H9 (cell line): Measurements from ENCODE around the gene POLDIP3. TPM values are rescaled to one million over a fixed set of nuclear protein-coding genes. Genes with fewer than 3 reads are reported as not detected.

ENCODE experiments used
- DNase-seq: peaks from one replicate; pipeline ENCODE4 v3.0.0-alpha.2; 2017
- H2AFZ ChIP-seq: one replicate; pipeline ENCODE4 v1.6.1; 2013; ENCODE audit warnings: mild to moderate bottlenecking, low read length, control low read depth, moderate library complexity
- H2AK5ac ChIP-seq: 2 replicates; pipeline ENCODE4 v1.6.1; 2013; ENCODE audit warnings: low read length, control low read depth, mixed read lengths; ENCODE audit not compliant: insufficient read length
- H2BK120ac ChIP-seq: one replicate; pipeline ENCODE4 v1.6.1; 2013; ENCODE audit warnings: low read depth, mild to moderate bottlenecking, low read length, control low read depth, inconsistent platforms; ENCODE audit not compliant: poor library complexity, severe bottlenecking
- H2BK12ac ChIP-seq: 2 replicates; pipeline ENCODE4 v1.6.1; 2013; ENCODE audit warnings: low read length, control low read depth, mixed read lengths, low read depth; ENCODE audit not compliant: insufficient read length
- H2BK15ac ChIP-seq: 2 replicates; pipeline ENCODE4 v1.6.1; 2013; ENCODE audit warnings: low read depth, low read length, control low read depth
- H2BK20ac ChIP-seq: one replicate; pipeline ENCODE4 v1.6.1; 2013; ENCODE audit warnings: low read depth, mild to moderate bottlenecking, low read length, control low read depth, inconsistent platforms; ENCODE audit not compliant: poor library complexity, severe bottlenecking
- H2BK5ac ChIP-seq: 2 replicates; pipeline ENCODE4 v1.6.1; 2013; ENCODE audit warnings: low read length, control low read depth, mixed read lengths; ENCODE audit not compliant: insufficient read length
- H3K14ac ChIP-seq: 2 replicates; pipeline ENCODE4 v1.6.1; 2013; ENCODE audit warnings: low read length, control low read depth; ENCODE audit not compliant: insufficient read depth
- H3K18ac ChIP-seq: 2 replicates; pipeline ENCODE4 v1.6.1; 2013; ENCODE audit warnings: low read depth, mild to moderate bottlenecking, mixed read lengths, low read length, control low read depth; ENCODE audit not compliant: insufficient read length
- H3K23ac ChIP-seq: 2 replicates; pipeline ENCODE4 v1.6.1; 2013; ENCODE audit warnings: low read length, control low read depth, mixed read lengths, low read depth; ENCODE audit not compliant: insufficient read length
- H3K23me2 ChIP-seq: 2 replicates; pipeline ENCODE4 v1.6.1; 2013; ENCODE audit warnings: low read depth, mild to moderate bottlenecking, mixed read lengths, low read length, control low read depth; ENCODE audit not compliant: insufficient read length, poor library complexity, severe bottlenecking
- H3K27ac ChIP-seq: 2 replicates; pipeline ENCODE4 v1.5.1; 2013; ENCODE audit warnings: low read length, control low read depth, mixed read lengths, low read depth; ENCODE audit not compliant: insufficient read length
- H3K27me3 ChIP-seq: 2 replicates; pipeline ENCODE4 v1.6.1; 2013; ENCODE audit warnings: low read length, control low read depth, inconsistent platforms; ENCODE audit not compliant: insufficient read depth
- H3K4ac ChIP-seq: 2 replicates; pipeline ENCODE4 v1.6.1; 2013; ENCODE audit warnings: low read depth, mild to moderate bottlenecking, control low read depth, inconsistent platforms, low read length, moderate library complexity
- H3K4me1 ChIP-seq: 2 replicates; pipeline ENCODE4 v1.6.1; 2013; ENCODE audit warnings: low read length, control low read depth, inconsistent platforms; ENCODE audit not compliant: insufficient read depth
- H3K4me2 ChIP-seq: 2 replicates; pipeline ENCODE4 v1.6.1; 2013; ENCODE audit warnings: low read length, control low read depth, mixed read lengths; ENCODE audit not compliant: insufficient read length, insufficient read depth
- H3K56ac ChIP-seq: 2 replicates; pipeline ENCODE4 v1.6.1; 2013; ENCODE audit warnings: low read depth, mild to moderate bottlenecking, mixed read lengths, low read length, control low read depth; ENCODE audit not compliant: insufficient read length
- H3K79me1 ChIP-seq: 2 replicates; pipeline ENCODE4 v1.6.1; 2013; ENCODE audit warnings: low read depth, mild to moderate bottlenecking, moderate library complexity, low read length, control low read depth, inconsistent platforms; ENCODE audit not compliant: insufficient read depth, poor library complexity, severe bottlenecking
- H3K79me2 ChIP-seq: 2 replicates; pipeline ENCODE4 v1.6.1; 2013; ENCODE audit warnings: low read length, control low read depth, inconsistent platforms; ENCODE audit not compliant: insufficient read depth
- H3K9ac ChIP-seq: 2 replicates; pipeline ENCODE4 v1.6.1; 2013; ENCODE audit warnings: low read length, control low read depth, mixed read lengths; ENCODE audit not compliant: insufficient read length; ENCODE audit errors: extremely low read depth
- H3K9me3 ChIP-seq: one replicate; pipeline ENCODE4 v1.6.1; 2013; ENCODE audit warnings: low read depth, low read length, inconsistent platforms; ENCODE audit not compliant: control insufficient read depth
- H3T11ph ChIP-seq: one replicate; pipeline ENCODE4 v1.6.1; 2013; ENCODE audit warnings: mild to moderate bottlenecking, low read length, control low read depth, inconsistent platforms
- H4K20me1 ChIP-seq: one replicate; pipeline ENCODE4 v1.6.1; 2013; ENCODE audit not compliant: control insufficient read depth, insufficient read length, insufficient read depth
- H4K5ac ChIP-seq: 2 replicates; pipeline ENCODE4 v1.6.1; 2013; ENCODE audit warnings: low read depth, mild to moderate bottlenecking, mixed read lengths, low read length, control low read depth; ENCODE audit not compliant: insufficient read length
- H4K8ac ChIP-seq: replicated peaks from 2 replicates; pipeline ENCODE4 v1.6.1; 2013; ENCODE audit warnings: low read length, control low read depth, mixed read lengths, low read depth; ENCODE audit not compliant: insufficient read length
- H4K91ac ChIP-seq: 2 replicates; pipeline ENCODE4 v1.6.1; 2013; ENCODE audit warnings: low read depth, mild to moderate bottlenecking, moderate library complexity, mixed read lengths, low read length, control low read depth; ENCODE audit not compliant: insufficient read length
- H3K27ac Mint-ChIP-seq, 3 experiments: 2 replicates in 2 of 3; 3 replicates in 1 of 3; pipeline ENCODE4 v1.8.0; 2020 to 2021; ENCODE audit warnings: mixed read lengths in 3 of 3, mild to moderate bottlenecking in 1 of 3, moderate library complexity in 1 of 3
- H3K27me3 Mint-ChIP-seq: 2 replicates; pipeline ENCODE4 v1.8.0; 2021; ENCODE audit warnings: low read depth, mild to moderate bottlenecking, moderate library complexity, mixed read lengths
- H3K36me3 Mint-ChIP-seq, 3 experiments: 2 replicates in 2 of 3; 3 replicates in 1 of 3; pipeline ENCODE4 v1.8.0; 2020 to 2021; ENCODE audit warnings: low read depth in 3 of 3, mixed read lengths in 3 of 3; ENCODE audit not compliant: insufficient read depth in 1 of 3
- H3K4me1 Mint-ChIP-seq, 2 experiments: 2 replicates each; pipeline ENCODE4 v1.8.0; 2020; ENCODE audit warnings: mixed read lengths in 2 of 2
- H3K4me3 Mint-ChIP-seq, 2 experiments: 2 replicates in 1 of 2; 3 replicates in 1 of 2; pipeline ENCODE4 v1.8.0; 2020 to 2021; ENCODE audit warnings: mild to moderate bottlenecking in 2 of 2, mixed read lengths in 2 of 2, moderate library complexity in 1 of 2
- H3K9me3 Mint-ChIP-seq, 2 experiments: 2 replicates in 1 of 2; 3 replicates in 1 of 2; pipeline ENCODE4 v1.8.0; 2020; ENCODE audit warnings: mild to moderate bottlenecking in 2 of 2, mixed read lengths in 2 of 2, moderate library complexity in 1 of 2
- WGBS: extraction: QIAGEN DNeasy Blood & Tissue Kit; methylation state at CpG from one replicate; pipeline ENCODE4 v1.1.7; 2013; ENCODE audit warnings: missing lambda C conversion rate, low lambda C conversion rate, mixed read lengths; ENCODE audit not compliant: insufficient read length; ENCODE audit errors: extremely low coverage; 5-methylcytosine and 5-hydroxymethylcytosine counted together
- total RNA-seq: library from RNA; stranded (reverse); gene quantifications from 2 replicates; pipeline ENCODE4 v1.2.1, GENCODE V29; 2021
- TF ChIP-seq, protein P1 (sequence below): fragments of 200-600 bp; sonication (generic); conservative IDR thresholded peaks from 3 replicates; pipeline ENCODE4 v1.8.0; 2021; ENCODE audit warnings: antibody characterized with exemption, mild to moderate bottlenecking

Gene POLDIP3
- total RNA-seq, 1 experiment from 2014 or later: 90.8 TPM

GRCh38 chr22:42642806-42643633 lies 28.3 kb upstream of the POLDIP3 start:
- H3K27me3 Mint-ChIP-seq: no peaks in the 10 kb centered on the region; the same call in 1 of the 2 replicates
- Histone ChIP-seq H3K4me2 (no peak overlapping the region), H3K27ac (no peak overlapping the region)

More at GRCh38 chr22:42642806-42643633, 28.3 kb upstream of the POLDIP3 start:
- Histone ChIP-seq H2BK120ac (no peak overlapping the region), H3T11ph (no peak overlapping the region), H3K23ac (no peak overlapping the region), H3K79me2 (no peaks in the 10 kb centered on the region; the same call in 1 of the 2 replicates), H3K18ac (no peak overlapping the region), H3K23me2 (no peaks in the 10 kb centered on the region), H3K4ac (no peak overlapping the region), H4K91ac (no peak overlapping the region), H2BK15ac (no peak overlapping the region), H3K9me3 (no peaks in the 10 kb centered on the region), H3K14ac (no peak overlapping the region; the same call in 1 of the 2 replicates), H3K79me1 (peaks cover 7% of the 10 kb centered on the region), H2BK12ac (no peak overlapping the region), H3K56ac (no peak overlapping the region), H2BK20ac (no peak overlapping the region), H2BK5ac (no peak overlapping the region), H3K4me1 (peaks cover 7% of the 10 kb centered on the region; the same call in 1 of the 2 replicates), H4K8ac (no peak overlapping the region), H2AK5ac (no peak overlapping the region), H3K9ac (no peak overlapping the region), H2AFZ (no peak overlapping the region), H4K5ac (no peak overlapping the region), H4K20me1 (no peaks in the 10 kb centered on the region), H3K27me3 (no peaks in the 10 kb centered on the region)
- no peak for DNase-seq
- H3K9me3 Mint-ChIP-seq: no peaks in the 10 kb centered on the region
- TF ChIP-seq, protein P1, sequence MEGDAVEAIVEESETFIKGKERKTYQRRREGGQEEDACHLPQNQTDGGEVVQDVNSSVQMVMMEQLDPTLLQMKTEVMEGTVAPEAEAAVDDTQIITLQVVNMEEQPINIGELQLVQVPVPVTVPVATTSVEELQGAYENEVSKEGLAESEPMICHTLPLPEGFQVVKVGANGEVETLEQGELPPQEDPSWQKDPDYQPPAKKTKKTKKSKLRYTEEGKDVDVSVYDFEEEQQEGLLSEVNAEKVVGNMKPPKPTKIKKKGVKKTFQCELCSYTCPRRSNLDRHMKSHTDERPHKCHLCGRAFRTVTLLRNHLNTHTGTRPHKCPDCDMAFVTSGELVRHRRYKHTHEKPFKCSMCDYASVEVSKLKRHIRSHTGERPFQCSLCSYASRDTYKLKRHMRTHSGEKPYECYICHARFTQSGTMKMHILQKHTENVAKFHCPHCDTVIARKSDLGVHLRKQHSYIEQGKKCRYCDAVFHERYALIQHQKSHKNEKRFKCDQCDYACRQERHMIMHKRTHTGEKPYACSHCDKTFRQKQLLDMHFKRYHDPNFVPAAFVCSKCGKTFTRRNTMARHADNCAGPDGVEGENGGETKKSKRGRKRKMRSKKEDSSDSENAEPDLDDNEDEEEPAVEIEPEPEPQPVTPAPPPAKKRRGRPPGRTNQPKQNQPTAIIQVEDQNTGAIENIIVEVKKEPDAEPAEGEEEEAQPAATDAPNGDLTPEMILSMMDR: no peak
- H3K4me1 Mint-ChIP-seq: peaks cover 33 to 51% of the 10 kb centered on the region in 2 experiments
- peak overlapping the region in 2 of 3 experiments; percentile 50 to 87; a peak in 3 of 7 replicates for H3K27ac Mint-ChIP-seq
- H3K36me3 Mint-ChIP-seq: no peaks in the 10 kb centered on the region
- WGBS: no CpG with 5 or more reads among the region's 12 CpGs
- H3K4me3 Mint-ChIP-seq: no peak overlapping the region
